Measurements from ENCODE around the gene HNRNPH1. TPM values are rescaled to one million over a fixed set of nuclear protein-coding genes. Genes with fewer than 3 reads are reported as not detected.

HNRNPH1 gene
- total RNA-seq, 1 experiment from 2014 or later, result 865 TPM

DNA sequence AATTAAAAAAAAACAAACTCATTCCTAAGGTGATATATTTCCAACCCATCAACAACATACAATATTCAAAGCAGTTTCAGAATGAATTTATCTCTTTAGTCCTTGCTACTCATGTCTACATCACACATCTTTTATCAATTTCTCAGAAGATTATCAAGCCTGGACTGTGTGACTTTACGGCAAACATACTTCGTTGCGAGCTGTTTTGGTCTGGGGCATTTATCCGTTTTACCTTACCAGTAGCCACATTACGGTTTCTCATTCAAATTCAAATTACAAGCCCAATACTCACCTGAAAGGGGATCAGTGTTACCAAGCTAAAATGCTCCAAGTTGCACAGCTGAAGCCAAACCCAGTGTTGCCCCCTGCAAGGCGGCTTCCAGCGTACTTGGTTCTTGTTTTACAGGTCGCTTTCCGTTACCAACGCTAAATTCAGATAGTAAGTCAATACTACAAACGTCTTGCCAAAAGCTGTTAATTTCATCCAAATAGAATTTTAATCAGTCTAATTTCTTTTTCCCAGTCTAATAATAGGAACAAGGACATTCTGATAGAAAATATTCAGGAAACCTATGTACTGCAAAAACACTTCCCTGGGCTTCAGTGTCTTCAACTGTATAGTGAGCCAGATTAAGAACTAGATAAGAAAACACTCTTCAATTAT lies 1.8 kb downstream of the HNRNPH1 start (continued):
- TF ChIP-seq, protein P1, sequence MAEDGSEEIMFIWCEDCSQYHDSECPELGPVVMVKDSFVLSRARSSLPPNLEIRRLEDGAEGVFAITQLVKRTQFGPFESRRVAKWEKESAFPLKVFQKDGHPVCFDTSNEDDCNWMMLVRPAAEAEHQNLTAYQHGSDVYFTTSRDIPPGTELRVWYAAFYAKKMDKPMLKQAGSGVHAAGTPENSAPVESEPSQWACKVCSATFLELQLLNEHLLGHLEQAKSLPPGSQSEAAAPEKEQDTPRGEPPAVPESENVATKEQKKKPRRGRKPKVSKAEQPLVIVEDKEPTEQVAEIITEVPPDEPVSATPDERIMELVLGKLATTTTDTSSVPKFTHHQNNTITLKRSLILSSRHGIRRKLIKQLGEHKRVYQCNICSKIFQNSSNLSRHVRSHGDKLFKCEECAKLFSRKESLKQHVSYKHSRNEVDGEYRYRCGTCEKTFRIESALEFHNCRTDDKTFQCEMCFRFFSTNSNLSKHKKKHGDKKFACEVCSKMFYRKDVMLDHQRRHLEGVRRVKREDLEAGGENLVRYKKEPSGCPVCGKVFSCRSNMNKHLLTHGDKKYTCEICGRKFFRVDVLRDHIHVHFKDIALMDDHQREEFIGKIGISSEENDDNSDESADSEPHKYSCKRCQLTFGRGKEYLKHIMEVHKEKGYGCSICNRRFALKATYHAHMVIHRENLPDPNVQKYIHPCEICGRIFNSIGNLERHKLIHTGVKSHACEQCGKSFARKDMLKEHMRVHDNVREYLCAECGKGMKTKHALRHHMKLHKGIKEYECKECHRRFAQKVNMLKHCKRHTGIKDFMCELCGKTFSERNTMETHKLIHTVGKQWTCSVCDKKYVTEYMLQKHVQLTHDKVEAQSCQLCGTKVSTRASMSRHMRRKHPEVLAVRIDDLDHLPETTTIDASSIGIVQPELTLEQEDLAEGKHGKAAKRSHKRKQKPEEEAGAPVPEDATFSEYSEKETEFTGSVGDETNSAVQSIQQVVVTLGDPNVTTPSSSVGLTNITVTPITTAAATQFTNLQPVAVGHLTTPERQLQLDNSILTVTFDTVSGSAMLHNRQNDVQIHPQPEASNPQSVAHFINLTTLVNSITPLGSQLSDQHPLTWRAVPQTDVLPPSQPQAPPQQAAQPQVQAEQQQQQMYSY (CRISPR knock-in tag; IDR thresholded peaks at IDR 0.05), result no peak
- TF ChIP-seq, protein P2, sequence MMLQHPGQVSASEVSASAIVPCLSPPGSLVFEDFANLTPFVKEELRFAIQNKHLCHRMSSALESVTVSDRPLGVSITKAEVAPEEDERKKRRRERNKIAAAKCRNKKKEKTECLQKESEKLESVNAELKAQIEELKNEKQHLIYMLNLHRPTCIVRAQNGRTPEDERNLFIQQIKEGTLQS (CRISPR knock-in tag; conservative IDR thresholded peaks at IDR 0.05), result no peak
- no peak for TF ChIP-seq TP53 (CRISPR knock-in tag; IDR thresholded peaks at IDR 0.05)
- no peak for TF ChIP-seq NR3C1 (CRISPR knock-in tag; conservative IDR thresholded peaks at IDR 0.05; ENCODE audit: low read depth)
- TF ChIP-seq, protein P3, sequence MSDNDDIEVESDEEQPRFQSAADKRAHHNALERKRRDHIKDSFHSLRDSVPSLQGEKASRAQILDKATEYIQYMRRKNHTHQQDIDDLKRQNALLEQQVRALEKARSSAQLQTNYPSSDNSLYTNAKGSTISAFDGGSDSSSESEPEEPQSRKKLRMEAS (CRISPR knock-in tag; IDR thresholded peaks at IDR 0.05), result no peak
- TF ChIP-seq, protein P4, sequence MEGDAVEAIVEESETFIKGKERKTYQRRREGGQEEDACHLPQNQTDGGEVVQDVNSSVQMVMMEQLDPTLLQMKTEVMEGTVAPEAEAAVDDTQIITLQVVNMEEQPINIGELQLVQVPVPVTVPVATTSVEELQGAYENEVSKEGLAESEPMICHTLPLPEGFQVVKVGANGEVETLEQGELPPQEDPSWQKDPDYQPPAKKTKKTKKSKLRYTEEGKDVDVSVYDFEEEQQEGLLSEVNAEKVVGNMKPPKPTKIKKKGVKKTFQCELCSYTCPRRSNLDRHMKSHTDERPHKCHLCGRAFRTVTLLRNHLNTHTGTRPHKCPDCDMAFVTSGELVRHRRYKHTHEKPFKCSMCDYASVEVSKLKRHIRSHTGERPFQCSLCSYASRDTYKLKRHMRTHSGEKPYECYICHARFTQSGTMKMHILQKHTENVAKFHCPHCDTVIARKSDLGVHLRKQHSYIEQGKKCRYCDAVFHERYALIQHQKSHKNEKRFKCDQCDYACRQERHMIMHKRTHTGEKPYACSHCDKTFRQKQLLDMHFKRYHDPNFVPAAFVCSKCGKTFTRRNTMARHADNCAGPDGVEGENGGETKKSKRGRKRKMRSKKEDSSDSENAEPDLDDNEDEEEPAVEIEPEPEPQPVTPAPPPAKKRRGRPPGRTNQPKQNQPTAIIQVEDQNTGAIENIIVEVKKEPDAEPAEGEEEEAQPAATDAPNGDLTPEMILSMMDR (IDR thresholded peaks at IDR 0.05), result no peak
- TF ChIP-seq, protein P5, sequence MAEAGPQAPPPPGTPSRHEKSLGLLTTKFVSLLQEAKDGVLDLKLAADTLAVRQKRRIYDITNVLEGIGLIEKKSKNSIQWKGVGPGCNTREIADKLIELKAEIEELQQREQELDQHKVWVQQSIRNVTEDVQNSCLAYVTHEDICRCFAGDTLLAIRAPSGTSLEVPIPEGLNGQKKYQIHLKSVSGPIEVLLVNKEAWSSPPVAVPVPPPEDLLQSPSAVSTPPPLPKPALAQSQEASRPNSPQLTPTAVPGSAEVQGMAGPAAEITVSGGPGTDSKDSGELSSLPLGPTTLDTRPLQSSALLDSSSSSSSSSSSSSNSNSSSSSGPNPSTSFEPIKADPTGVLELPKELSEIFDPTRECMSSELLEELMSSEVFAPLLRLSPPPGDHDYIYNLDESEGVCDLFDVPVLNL (CRISPR knock-in tag; IDR thresholded peaks at IDR 0.05; ENCODE audit: borderline replicate concordance, low read depth), result no peak
- TF ChIP-seq SP1 (CRISPR knock-in tag; conservative IDR thresholded peaks at IDR 0.05), result no peak

DNA sequence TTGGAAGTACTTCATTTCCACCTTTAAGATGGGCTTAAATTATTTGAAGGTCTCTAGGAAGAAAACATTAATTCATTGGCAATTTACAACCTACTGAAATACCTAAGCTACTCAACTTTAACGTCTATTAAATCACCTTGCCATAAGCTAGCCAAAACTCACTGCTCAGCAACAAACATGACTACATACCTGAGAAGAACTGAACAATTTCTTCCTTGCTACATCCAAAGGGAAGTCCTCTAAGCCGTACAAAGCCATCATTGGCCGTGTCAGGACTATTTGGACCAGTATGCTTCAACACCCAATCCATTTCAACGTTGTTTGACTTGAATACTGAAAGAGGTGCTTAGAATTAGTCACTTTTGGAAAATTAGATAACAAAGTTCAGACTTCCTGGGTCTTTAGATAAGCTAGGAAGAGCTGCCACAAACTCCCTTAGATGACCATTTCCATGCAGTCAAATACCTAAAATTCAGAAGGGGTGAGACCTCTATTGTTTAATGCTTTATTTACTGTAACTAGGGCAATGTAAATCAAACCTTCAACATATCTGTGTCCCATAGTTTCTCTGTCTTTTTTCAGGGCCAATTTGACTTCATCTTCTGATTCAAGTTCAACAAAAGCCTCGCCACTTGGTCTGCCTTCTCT lies 2.6 kb downstream of the HNRNPH1 start:
- TF ChIP-seq RORB (CRISPR knock-in tag; IDR thresholded peaks at IDR 0.05) (0 out of 2 replicates have a peak, but pooled peaks have one; percentile 23), GRHL2 (CRISPR knock-in tag; IDR thresholded peaks at IDR 0.05; ENCODE audit: insufficient replicate concordance, severe bottlenecking) (no peak)
- TF ChIP-seq, protein P1 (CRISPR knock-in tag; IDR thresholded peaks at IDR 0.05), result no peak
- DNase-seq (ENCODE audit: low spot score), result no peak

More for the DNA sequence above, 2.6 kb downstream of the HNRNPH1 start:
- Mint-ChIP-seq H3K4me3 (peak overlapping the region; percentile 90), H3K36me3 (peaks cover 70% of the 10 kb centered on the region), H3K27me3 (ENCODE audit: low read depth) (no peaks in the 10 kb centered on the region), H3K4me1 (peaks cover 51% of the 10 kb centered on the region), H3K27ac (peak overlapping the region; percentile 73), H3K9me3 (no peaks in the 10 kb centered on the region)
- CTCF ChIA-PET, result interaction anchor here (0.6 kb wide), 1 partner anchor 11 kb away, joined by 3 read pairs; no protein-coding TSS in a partner anchor
- ATAC-seq, result no peak
- POLR2A ChIA-PET, result interaction anchor here (0.6 kb wide), 1 partner anchor 68 kb away, joined by 3 read pairs; no protein-coding TSS in a partner anchor
